Measurements from ENCODE around the gene EAF1. TPM values are rescaled to one million over a fixed set of nuclear protein-coding genes. Genes with fewer than 3 reads are reported as not detected.

Gene EAF1
- total and polyA plus RNA-seq, 2 donors (not counting 1 experiment from before 2014, with no cell fraction given), result 8.3 to 19.8 TPM

GRCh38 chr3:15431256-15431837 is 3.9 kb downstream of the EAF1 start:
- ATAC-seq (ENCODE audit: low read depth) (no peak), DNase-seq (no peak)
- H3K36me3 ChIP-seq (replicated peaks in 1 of 2; ENCODE audit: control extremely low read depth in 1 of 2, control insufficient read depth in 1 of 2, extremely low read depth in 1 of 2, insufficient read depth in 2 of 2, low read length in 1 of 2), result peaks cover 22 to 45% of the 10 kb centered on the region in 2 experiments
- Mint-ChIP-seq H3K27ac (no peak overlapping the region), H3K9me3 (ENCODE audit: insufficient read depth) (no peaks in the 10 kb centered on the region), H3K27me3 (no peaks in the 10 kb centered on the region), H3K4me3 (no peak overlapping the region), H3K4me1 (peaks cover 31% of the 10 kb centered on the region)
- no peaks in the 10 kb centered on the region for H3K9me3 ChIP-seq (ENCODE audit: control extremely low read depth in 1 of 3, control insufficient read depth in 2 of 3, insufficient read depth in 1 of 3, low read length in 2 of 3)
- H3K9ac ChIP-seq (ENCODE audit: low read length), result no peak overlapping the region
- H3K79me2 ChIP-seq (ENCODE audit: control insufficient read depth, insufficient read depth, low read length), result peaks cover 43% of the 10 kb centered on the region
- TF ChIP-seq CTCF (IDR thresholded peaks at IDR 0.05) (no peak), EZH2 (IDR thresholded peaks at IDR 0.05; ENCODE audit: borderline replicate concordance, insufficient read depth, low read depth, low read length, poor library complexity, severe bottlenecking) (no peak)
- WGBS (ENCODE audit: insufficient coverage), result 93% methylated on average over 2 of the region's 3 CpGs
- H2AFZ ChIP-seq (ENCODE audit: insufficient read depth, low read depth, low read length, poor library complexity, severe bottlenecking), result no peak overlapping the region
- no peak overlapping the region for H3K4me3 ChIP-seq (ENCODE audit: control extremely low read depth in 1 of 5, extremely low read depth in 1 of 5, insufficient read depth in 1 of 5, low read depth in 2 of 5, low read length in 4 of 5)
- no peaks in the 10 kb centered on the region for H3K27me3 ChIP-seq (replicated peaks in 1 of 4; ENCODE audit: control extremely low read depth in 1 of 4, control insufficient read depth in 3 of 4, insufficient read depth in 4 of 4, low read length in 3 of 4)
- H3K27ac ChIP-seq (ENCODE audit: low read length in 2 of 2), result no peak overlapping the region
- H4K20me1 ChIP-seq (ENCODE audit: control insufficient read depth, insufficient read depth, low read length, poor library complexity, severe bottlenecking), result peaks cover 7% of the 10 kb centered on the region
- ChIA-PET POLR2A (no interaction called here), CTCF (interaction anchor here (0.6 to 1.1 kb wide), 3 partner anchors 225 to 1298 kb away, joined by 3 to 7 read pairs (median 3); partner anchors contain the start of gene CAPN7)
- H3K4me2 ChIP-seq (replicated peaks; ENCODE audit: low read depth, low read length, poor library complexity, severe bottlenecking), result no peak overlapping the region
- intact Hi-C loops (cut with micrococcal nuclease), result no loop called here
- peaks cover 16 to 22% of the 10 kb centered on the region in 2 donors for H3K4me1 ChIP-seq (ENCODE audit: control insufficient read depth in 2 of 2, insufficient read depth in 2 of 2, low read length in 2 of 2)

DNA sequence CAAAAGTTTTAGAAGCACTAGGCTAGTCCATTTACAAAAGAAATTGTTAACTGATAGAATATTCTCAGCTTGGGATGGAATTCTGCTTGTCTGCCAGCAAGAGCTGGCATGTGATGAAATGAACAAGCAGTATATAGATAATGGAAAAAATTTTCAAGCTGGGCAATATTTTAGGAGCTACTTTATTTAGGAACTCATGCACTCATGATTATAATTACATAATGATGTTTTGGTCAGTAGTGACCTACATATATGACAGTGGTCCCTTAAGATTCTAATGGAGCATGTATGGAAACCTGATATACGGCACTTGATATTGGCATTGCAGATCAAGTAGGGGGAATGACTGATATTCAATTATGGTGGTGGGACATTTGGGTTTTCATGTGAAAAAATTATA is 6.1 kb downstream of the EAF1 start:
- Histone ChIP-seq H3K79me2 (ENCODE audit: control insufficient read depth, insufficient read depth, low read length) (peaks cover 21% of the 10 kb centered on the region), H3K9me3 (ENCODE audit: control extremely low read depth in 1 of 3, control insufficient read depth in 2 of 3, insufficient read depth in 1 of 3, low read length in 2 of 3) (no peaks in the 10 kb centered on the region), H3K4me2 (replicated peaks; ENCODE audit: low read depth, low read length, poor library complexity, severe bottlenecking) (no peak overlapping the region), H2AFZ (ENCODE audit: insufficient read depth, low read depth, low read length, poor library complexity, severe bottlenecking) (no peak overlapping the region), H3K4me3 (ENCODE audit: control extremely low read depth in 1 of 5, extremely low read depth in 1 of 5, insufficient read depth in 1 of 5, low read depth in 2 of 5, low read length in 4 of 5) (no peak overlapping the region), H3K9ac (ENCODE audit: low read length) (no peak overlapping the region), H3K27ac (ENCODE audit: low read length in 2 of 2) (no peak overlapping the region), H4K20me1 (ENCODE audit: control insufficient read depth, insufficient read depth, low read length, poor library complexity, severe bottlenecking) (peaks cover 7% of the 10 kb centered on the region), H3K27me3 (replicated peaks in 1 of 4; ENCODE audit: control extremely low read depth in 1 of 4, control insufficient read depth in 3 of 4, insufficient read depth in 4 of 4, low read length in 3 of 4) (no peaks in the 10 kb centered on the region), H3K4me1 (ENCODE audit: control insufficient read depth in 2 of 2, insufficient read depth in 2 of 2, low read length in 2 of 2) (peaks cover 7% of the 10 kb centered on the region in 2 donors), H3K36me3 (replicated peaks in 1 of 2; ENCODE audit: control extremely low read depth in 1 of 2, control insufficient read depth in 1 of 2, extremely low read depth in 1 of 2, insufficient read depth in 2 of 2, low read length in 1 of 2) (peaks cover 24 to 63% of the 10 kb centered on the region in 2 experiments)
- no peak for TF ChIP-seq EZH2 (IDR thresholded peaks at IDR 0.05; ENCODE audit: borderline replicate concordance, insufficient read depth, low read depth, low read length, poor library complexity, severe bottlenecking)
- TF ChIP-seq CTCF (IDR thresholded peaks at IDR 0.05), result no peak
- no peak overlapping the region for H3K27ac Mint-ChIP-seq
- no peak for DNase-seq
- no peak for ATAC-seq (ENCODE audit: low read depth)
- intact Hi-C loops (cut with micrococcal nuclease), result no loop called here
- H3K27me3 Mint-ChIP-seq, result no peaks in the 10 kb centered on the region
- 100% methylated on average over 1 of the region's 1 CpG for WGBS (ENCODE audit: insufficient coverage)
- CTCF ChIA-PET, result interaction anchor here (0.9 to 2.3 kb wide), 2 partner anchors 21 to 123 kb away, joined by 3 to 7 read pairs; no protein-coding TSS in a partner anchor
- H3K4me1 Mint-ChIP-seq, result peaks cover 12% of the 10 kb centered on the region
- no peaks in the 10 kb centered on the region for H3K9me3 Mint-ChIP-seq (ENCODE audit: insufficient read depth)
- POLR2A ChIA-PET, result no interaction called here
- H3K4me3 Mint-ChIP-seq, result no peak overlapping the region

Data from B cell (primary cell).